B cell (primary cell): ENCODE results near the gene NPIPA1. TPM values are rescaled to one million over a fixed set of nuclear protein-coding genes. Genes with fewer than 3 reads are reported as not detected.
"Not testable (repeated sequence)": the region's sequence is repeated elsewhere in the genome, so short reads cannot be mapped to it uniquely, and the experiment has no call there.

Experiments
- ATAC-seq: fragments of 200-7000 bp; cut with Tn5 transposase; one replicate; pipeline ENCODE4 v1.10.0; 2021; ENCODE audit warnings: low read depth, mild to moderate bottlenecking, moderate number of reproducible peaks, moderate library complexity
- CTCF ChIA-PET: fragments of 350-600 bp; sonication (Branson Sonifier 250); formaldehyde crosslinking; loops from one replicate; lab custom pipeline; 2021; ENCODE audit warnings: antibody characterized with exemption, inconsistent platforms; lab: Charles Lee
- POLR2A ChIA-PET: fragments of 350-600 bp; sonication (Branson Sonifier 250); formaldehyde crosslinking; loops from one replicate; lab custom pipeline; 2021; ENCODE audit warnings: antibody characterized with exemption; lab: Charles Lee
- DNase-seq: peaks from one replicate; pipeline ENCODE4 v3.0.0; 2013
- H2AFZ ChIP-seq: 2 replicates; pipeline ENCODE4 v1.6.1; 2012; ENCODE audit warnings: mild to moderate bottlenecking, low read depth, low read length; ENCODE audit not compliant: insufficient read depth, poor library complexity, severe bottlenecking
- H3K27ac ChIP-seq, 2 donors: 1 replicate in 1 of 2; 2 replicates in 1 of 2; pipeline ENCODE4 v1.5.1; 2012 to 2013; ENCODE audit warnings: low read length in 2 of 2, mild to moderate bottlenecking in 2 of 2, moderate library complexity in 1 of 2
- H3K27me3 ChIP-seq, 4 experiments: fragments of 200-600 bp in 1 of 4; sonication (generic) in 1 of 4; replicated peaks in 1 of 4; 1 replicate in 2 of 4; 2 replicates in 2 of 4; pipeline versions ENCODE4 v1.6.1 to v1.7.0; 2013 to 2016; ENCODE audit warnings: low read length in 3 of 4, mild to moderate bottlenecking in 2 of 4, mixed read lengths in 1 of 4, moderate library complexity in 1 of 4; ENCODE audit not compliant: insufficient read depth in 4 of 4, control insufficient read depth in 3 of 4; ENCODE audit errors: control extremely low read depth in 1 of 4
- H3K36me3 ChIP-seq, 2 experiments: replicated peaks in 1 of 2; 1 replicate in 1 of 2; 2 replicates in 1 of 2; pipeline versions ENCODE4 v1.6.1 to v1.7.1; 2013; ENCODE audit warnings: low read length in 1 of 2; ENCODE audit not compliant: insufficient read depth in 2 of 2, control insufficient read depth in 1 of 2; ENCODE audit errors: control extremely low read depth in 1 of 2, extremely low read depth in 1 of 2
- H3K4me1 ChIP-seq, 2 donors: fragments of 200-600 bp in 1 of 2; sonication (generic) in 1 of 2; 1 replicate in 1 of 2; 2 replicates in 1 of 2; pipeline versions ENCODE4 v1.5.1 to v1.6.1; 2013 to 2017; ENCODE audit warnings: low read length in 2 of 2; ENCODE audit not compliant: control insufficient read depth in 2 of 2, insufficient read depth in 2 of 2
- H3K4me2 ChIP-seq: replicated peaks from 2 replicates; pipeline ENCODE3; 2012; ENCODE audit warnings: mild to moderate bottlenecking, low read depth, low read length; ENCODE audit not compliant: poor library complexity, severe bottlenecking
- H3K4me3 ChIP-seq, 5 experiments: fragments of 200-600 bp in 1 of 5; sonication (generic) in 1 of 5; 1 replicate in 3 of 5; 2 replicates in 2 of 5; pipeline versions ENCODE4 v1.5.1 to v1.7.0; 2011 to 2016; ENCODE audit warnings: low read length in 4 of 5, mild to moderate bottlenecking in 4 of 5, low read depth in 2 of 5, control low read depth in 1 of 5, moderate library complexity in 1 of 5; ENCODE audit not compliant: insufficient read depth in 1 of 5; ENCODE audit errors: control extremely low read depth in 1 of 5, extremely low read depth in 1 of 5
- H3K79me2 ChIP-seq: fragments of 200-600 bp; sonication (generic); one replicate; pipeline ENCODE4 v1.6.0; 2016; ENCODE audit warnings: low read length; ENCODE audit not compliant: control insufficient read depth, insufficient read depth
- H3K9ac ChIP-seq: fragments of 200-600 bp; sonication (generic); 2 replicates; pipeline ENCODE4 v1.6.1; 2017; ENCODE audit warnings: mild to moderate bottlenecking, low read length, moderate library complexity
- H3K9me3 ChIP-seq, 3 donors: one replicate each; pipeline versions ENCODE4 v1.6.1 to v1.7.1; 2013; ENCODE audit warnings: low read length in 2 of 3; ENCODE audit not compliant: control insufficient read depth in 2 of 3, insufficient read depth in 1 of 3; ENCODE audit errors: control extremely low read depth in 1 of 3
- H4K20me1 ChIP-seq: 2 replicates; pipeline ENCODE4 v1.6.0; 2012; ENCODE audit warnings: mild to moderate bottlenecking, low read length; ENCODE audit not compliant: insufficient read depth, control insufficient read depth, poor library complexity, severe bottlenecking
- H3K27ac Mint-ChIP-seq: one replicate; pipeline ENCODE4 v1.8.0; 2021; ENCODE audit warnings: mixed read lengths
- H3K27me3 Mint-ChIP-seq: one replicate; pipeline ENCODE4 v1.8.0; 2021; ENCODE audit warnings: mixed read lengths
- H3K4me1 Mint-ChIP-seq: one replicate; pipeline ENCODE4 v1.8.0; 2021; ENCODE audit warnings: mixed read lengths
- H3K4me3 Mint-ChIP-seq: one replicate; pipeline ENCODE4 v1.8.0; 2021; ENCODE audit warnings: mixed read lengths
- H3K9me3 Mint-ChIP-seq: one replicate; pipeline ENCODE4 v1.8.0; 2022; ENCODE audit warnings: mixed read lengths; ENCODE audit not compliant: insufficient read depth
- WGBS: methylation state at CpG from one replicate; pipeline ENCODE4 v1.1.5; 2013; ENCODE audit warnings: missing lambda C conversion rate; ENCODE audit not compliant: insufficient coverage; 5-methylcytosine and 5-hydroxymethylcytosine counted together
- intact Hi-C: fragments of 100-400 bp; cut with micrococcal nuclease; formaldehyde crosslinking; loops from one replicate; pipeline ENCODE4 v1.10.0; 2022
- polyA plus RNA-seq: library from polyadenylated mRNA; depleted of rRNA; stranded (reverse); fragments of >200 nt; gene quantifications from 2 replicates; pipeline ENCODE4 v1.2.3, GENCODE V29; 2012
- total RNA-seq, 2 donors: library from RNA; stranded (reverse); fragments of 120-200 nt in 1 of 2; gene quantifications; 1 replicate in 1 of 2; 2 replicates in 1 of 2; pipeline versions ENCODE4 v1.2.3 to v1.2.4, GENCODE V29; 2013 to 2022

The NPIPA1 gene
- total and polyA plus RNA-seq, 2 donors (not counting 1 experiment from before 2014, with no cell fraction given): 97.9 to 171 TPM

DNA sequence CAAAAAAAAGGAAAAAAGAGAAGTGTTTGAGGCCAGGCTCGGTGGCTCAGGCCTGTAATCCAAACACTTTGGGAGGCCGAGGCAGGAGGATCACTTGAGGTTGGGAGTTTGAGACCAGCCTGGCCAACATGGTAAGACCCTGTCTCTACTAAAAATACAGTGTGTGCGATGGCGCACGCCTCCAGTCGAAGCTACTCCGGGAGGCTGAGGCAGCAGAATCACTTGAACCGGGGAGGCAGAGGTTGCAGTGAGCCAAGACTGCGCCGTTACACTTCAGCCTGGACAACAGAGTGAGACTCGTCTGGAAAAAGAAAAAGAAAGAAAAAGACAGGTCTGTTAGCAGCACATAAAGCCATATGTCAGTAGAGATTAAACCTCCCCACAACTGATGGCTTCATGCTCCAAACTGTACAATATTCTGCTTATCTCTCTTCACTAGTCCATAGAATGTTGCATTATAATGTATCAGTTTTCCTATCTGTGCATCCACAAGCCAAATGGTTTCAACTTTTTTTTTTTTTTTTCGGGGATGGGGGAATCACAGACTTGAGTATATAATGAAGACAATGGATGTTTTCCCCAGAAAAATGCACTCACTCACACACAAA is 34.5 kb downstream of the NPIPA1 start:
- H3K27ac ChIP-seq, POLR2A ChIA-PET, H2AFZ ChIP-seq, H3K27ac Mint-ChIP-seq, intact Hi-C loops, H3K9ac ChIP-seq, DNase-seq, H3K27me3 ChIP-seq, H3K27me3 Mint-ChIP-seq, H3K36me3 ChIP-seq, ATAC-seq, CTCF ChIA-PET, H3K9me3 ChIP-seq, H3K9me3 Mint-ChIP-seq, H3K4me2 ChIP-seq, H3K4me3 Mint-ChIP-seq, H3K4me3 ChIP-seq: not testable (repeated sequence)
- H3K4me1 Mint-ChIP-seq: peaks cover 10% of the 10 kb centered on the region
- 98% methylated on average over 10 of the region's 12 CpGs for WGBS
- H3K79me2 ChIP-seq: peaks cover 16% of the 10 kb centered on the region
- peaks cover 8 to 18% of the 10 kb centered on the region in 2 donors for H3K4me1 ChIP-seq
- H4K20me1 ChIP-seq: peaks cover 13% of the 10 kb centered on the region

DNA sequence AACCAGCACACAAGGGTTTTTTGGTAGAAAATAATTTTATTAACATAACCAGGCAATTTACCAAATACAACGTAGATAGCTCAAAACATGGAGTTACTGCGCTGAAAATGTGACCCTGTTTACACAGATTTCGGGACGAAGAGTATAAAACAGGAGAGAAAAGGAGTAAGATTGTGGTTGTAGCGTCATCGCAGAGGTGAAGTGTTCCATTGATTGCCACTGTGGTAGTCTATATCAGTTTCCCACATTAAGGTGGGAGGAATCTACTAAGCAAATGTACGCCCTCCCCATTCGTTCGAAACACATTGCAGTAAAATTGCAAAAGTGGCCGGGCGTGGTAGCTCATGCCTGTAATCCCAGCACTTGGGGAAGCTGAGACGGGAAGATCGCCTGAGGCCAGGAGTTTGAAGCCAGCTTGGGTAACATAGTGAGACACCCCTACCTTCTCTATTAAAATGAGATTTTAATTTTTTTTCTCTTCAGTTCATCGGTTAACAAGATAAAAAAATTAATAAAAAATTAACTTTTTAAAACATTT is 36.6 kb downstream of the NPIPA1 start:
- H3K4me1 Mint-ChIP-seq: peaks cover 19% of the 10 kb centered on the region
- POLR2A ChIA-PET, CTCF ChIA-PET, H3K27me3 ChIP-seq, DNase-seq, H3K4me2 ChIP-seq, H3K36me3 ChIP-seq, H3K27ac Mint-ChIP-seq, H3K27me3 Mint-ChIP-seq, H3K9me3 Mint-ChIP-seq, ATAC-seq, H3K9me3 ChIP-seq, intact Hi-C loops: not testable (repeated sequence)
- Histone ChIP-seq H3K4me3 (peak overlapping the region in 3 of 5 experiments; percentile 73 to 82 (median 81)), H4K20me1 (peaks cover 17% of the 10 kb centered on the region), H2AFZ (peak overlapping the region; percentile 76), H3K79me2 (peaks cover 24% of the 10 kb centered on the region), H3K9ac (peak overlapping the region; percentile 85), H3K27ac (peak overlapping the region in 1 of 2 donors; percentile 88), H3K4me1 (peaks cover 8 to 18% of the 10 kb centered on the region in 2 donors)
- peak overlapping the region; percentile 59 for H3K4me3 Mint-ChIP-seq
- no CpG with 5 or more reads among the region's 14 CpGs for WGBS

DNA sequence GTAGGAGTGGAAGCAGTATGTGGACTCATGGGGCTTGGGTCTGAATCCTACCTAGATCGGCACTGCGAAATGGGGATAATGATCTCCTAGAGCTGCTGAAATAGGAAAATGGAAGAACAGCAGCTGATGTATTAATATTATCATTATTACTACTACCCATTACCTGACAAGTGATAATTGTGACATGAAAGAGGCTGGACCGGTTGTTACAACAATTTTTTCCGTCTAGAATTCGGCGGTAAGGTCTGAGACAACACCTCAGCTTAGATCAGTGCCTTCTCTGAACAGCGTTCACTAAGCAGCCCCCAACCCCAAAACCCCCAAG is 37.0 kb downstream of the NPIPA1 start:
- Mint-ChIP-seq H3K4me3 (peak overlapping the region; percentile 94), H3K27ac (peak overlapping the region; percentile 93), H3K4me1 (peaks cover 19% of the 10 kb centered on the region)
- Histone ChIP-seq H2AFZ (peak overlapping the region; percentile 76), H3K4me2 (peak overlapping the region; percentile 70), H3K9ac (peak overlapping the region; percentile 85), H3K4me3 (peak overlapping the region; percentile 72 to 84 (median 81)), H3K79me2 (peaks cover 29% of the 10 kb centered on the region), H4K20me1 (peaks cover 21% of the 10 kb centered on the region), H3K27ac (peak overlapping the region; percentile 57 to 88), H3K4me1 (peaks cover 8 to 18% of the 10 kb centered on the region in 2 donors)
- H3K9me3 ChIP-seq, CTCF ChIA-PET, intact Hi-C loops, H3K9me3 Mint-ChIP-seq, POLR2A ChIA-PET, H3K36me3 ChIP-seq, DNase-seq, H3K27me3 ChIP-seq, H3K27me3 Mint-ChIP-seq, ATAC-seq: not testable (repeated sequence)
- WGBS: no CpG with 5 or more reads among the region's 7 CpGs
